HEK293T (cell line): ENCODE results near the gene BTBD9.

Experiments
- CTCF ChIA-PET: fragments of 350-600 bp; formaldehyde crosslinking; extraction: SDS; loops from one replicate; lab custom pipeline; 2021; ENCODE audit warnings: antibody characterized with exemption, inconsistent platforms; lab: Yijun Ruan, JAX
- POLR2A ChIA-PET: fragments of 350-600 bp; formaldehyde crosslinking; extraction: SDS; loops from one replicate; lab custom pipeline; 2020; ENCODE audit warnings: antibody characterized with exemption, inconsistent platforms; lab: Yijun Ruan, JAX
- DNase-seq: peaks from one replicate; pipeline ENCODE4 v3.0.0; 2012; ENCODE audit warnings: mixed read lengths; ENCODE audit errors: extremely low spot score
- ARNT ChIP-seq: fragments of 450-650 bp; IDR thresholded peaks from 2 replicates; pipeline ENCODE4 v1.6.1; 2017; ENCODE audit warnings: mild to moderate bottlenecking
- BHLHE40 ChIP-seq: fragments of 450-650 bp; IDR thresholded peaks from 2 replicates; pipeline ENCODE4 v1.6.1; 2016; ENCODE audit warnings: mild to moderate bottlenecking, moderate library complexity, borderline replicate concordance
- CTBP1 ChIP-seq: fragments of 450-650 bp; IDR thresholded peaks from 2 replicates; pipeline ENCODE4 v1.6.1; 2016; ENCODE audit warnings: borderline replicate concordance
- ELF4 ChIP-seq: fragments of 450-650 bp; IDR thresholded peaks from 2 replicates; pipeline ENCODE4 v1.6.1; 2017; ENCODE audit warnings: antibody characterized with exemption
- FOXA1 ChIP-seq: fragments of 450-650 bp; IDR thresholded peaks from 2 replicates; pipeline ENCODE4 v1.6.1; 2016; ENCODE audit warnings: mild to moderate bottlenecking
- FOXK2 ChIP-seq: fragments of 450-650 bp; IDR thresholded peaks from 2 replicates; pipeline ENCODE4 v1.6.1; 2016; ENCODE audit warnings: mild to moderate bottlenecking
- FOXM1 ChIP-seq: fragments of 450-650 bp; IDR thresholded peaks from 2 replicates; pipeline ENCODE4 v1.6.1; 2017; ENCODE audit warnings: mild to moderate bottlenecking, borderline replicate concordance
- HDGF ChIP-seq: fragments of 450-650 bp; IDR thresholded peaks from 2 replicates; pipeline ENCODE4 v1.6.1; 2017; ENCODE audit warnings: antibody characterized with exemption, borderline replicate concordance
- L3MBTL2 ChIP-seq: fragments of 450-650 bp; conservative IDR thresholded peaks from 2 replicates; pipeline ENCODE4 v1.6.1; 2016; ENCODE audit warnings: mild to moderate bottlenecking
- LEF1 ChIP-seq: fragments of 450-650 bp; IDR thresholded peaks from 2 replicates; pipeline ENCODE4 v1.6.1; 2017; ENCODE audit warnings: mild to moderate bottlenecking, borderline replicate concordance
- NFRKB ChIP-seq: fragments of 450-650 bp; IDR thresholded peaks from 2 replicates; pipeline ENCODE4 v1.6.1; 2016; ENCODE audit warnings: mild to moderate bottlenecking, moderate library complexity
- SP1 ChIP-seq: fragments of 450-650 bp; IDR thresholded peaks from 2 replicates; pipeline ENCODE4 v1.6.1; 2017
- SUZ12 ChIP-seq: fragments of 450-650 bp; IDR thresholded peaks from 2 replicates; pipeline ENCODE4 v1.6.1; 2016; ENCODE audit warnings: mild to moderate bottlenecking
- TARDBP ChIP-seq: fragments of 450-650 bp; IDR thresholded peaks from 2 replicates; pipeline ENCODE4 v1.6.1; 2016
- ZNF384 ChIP-seq: fragments of 450-650 bp; IDR thresholded peaks from 2 replicates; pipeline ENCODE4 v1.6.1; 2016
- TF ChIP-seq, protein P1 (sequence below): fragments of 450-650 bp; IDR thresholded peaks from 2 replicates; pipeline ENCODE4 v1.6.1; 2016

Gene BTBD9

DNA sequence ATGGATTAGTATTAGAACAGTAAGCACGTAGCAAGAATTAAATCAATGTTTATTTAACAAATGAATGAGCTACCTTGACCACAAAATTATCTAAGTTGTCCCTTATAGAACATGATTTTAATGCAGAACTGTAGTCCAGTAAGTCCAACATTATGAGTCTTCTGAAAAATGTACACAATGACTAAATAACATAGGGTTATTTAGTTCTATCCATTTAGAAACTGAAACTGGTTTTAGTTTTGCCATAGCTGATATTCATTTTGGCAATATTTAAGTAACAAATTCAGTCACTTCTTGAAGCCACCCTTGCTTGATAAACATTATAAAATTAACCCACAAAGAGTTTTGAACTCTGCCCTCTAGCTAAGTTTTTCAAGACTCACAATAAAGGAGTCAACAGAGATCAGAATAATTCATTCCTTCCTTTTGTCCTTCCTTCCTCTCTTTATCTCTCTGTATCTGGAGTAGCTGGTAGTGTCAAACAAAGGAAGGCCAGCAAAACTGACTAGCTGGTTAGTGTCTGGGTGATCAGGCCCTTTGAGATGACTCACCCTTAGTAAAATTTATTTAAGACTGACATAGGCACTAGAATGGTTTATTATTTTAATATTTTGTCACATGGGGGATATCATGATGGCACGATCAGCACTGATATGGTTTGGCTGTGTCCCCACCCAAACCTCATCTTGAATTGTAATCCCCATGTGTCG lies 115.1 kb downstream of the BTBD9 start:
- no peak for DNase-seq
- POLR2A ChIA-PET, result no interaction called here
- no peak for TF ChIP-seq SUZ12
- TF ChIP-seq ELF4, result no peak
- TF ChIP-seq FOXM1, result no peak
- TF ChIP-seq, protein P1, sequence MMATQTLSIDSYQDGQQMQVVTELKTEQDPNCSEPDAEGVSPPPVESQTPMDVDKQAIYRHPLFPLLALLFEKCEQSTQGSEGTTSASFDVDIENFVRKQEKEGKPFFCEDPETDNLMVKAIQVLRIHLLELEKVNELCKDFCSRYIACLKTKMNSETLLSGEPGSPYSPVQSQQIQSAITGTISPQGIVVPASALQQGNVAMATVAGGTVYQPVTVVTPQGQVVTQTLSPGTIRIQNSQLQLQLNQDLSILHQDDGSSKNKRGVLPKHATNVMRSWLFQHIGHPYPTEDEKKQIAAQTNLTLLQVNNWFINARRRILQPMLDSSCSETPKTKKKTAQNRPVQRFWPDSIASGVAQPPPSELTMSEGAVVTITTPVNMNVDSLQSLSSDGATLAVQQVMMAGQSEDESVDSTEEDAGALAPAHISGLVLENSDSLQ, result no peak
- no peak for TF ChIP-seq HDGF
- TF ChIP-seq FOXK2, result no peak
- CTCF ChIA-PET, result no interaction called here

DNA sequence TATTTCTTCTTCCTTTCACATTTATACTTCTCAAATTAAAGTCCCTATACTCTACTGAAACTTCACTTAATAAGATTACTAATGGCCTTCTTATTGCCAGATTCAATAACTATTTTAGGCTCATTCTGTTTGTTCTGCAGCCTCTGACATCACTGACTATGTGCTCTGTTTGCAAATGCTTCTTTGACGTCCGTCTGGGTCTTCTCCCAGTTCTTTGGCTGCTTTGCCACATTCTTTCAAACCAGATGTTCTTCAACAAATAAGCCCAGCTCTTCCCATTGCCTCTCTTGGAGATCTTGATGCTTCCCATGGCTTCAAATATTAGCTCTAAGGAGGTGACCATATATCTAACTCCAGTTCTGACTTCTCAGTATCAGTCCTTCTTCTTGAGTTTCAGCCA lies 117.4 kb downstream of the BTBD9 start:
- TF ChIP-seq FOXK2 (no peak), L3MBTL2 (no peak), SP1 (no peak), ELF4 (no peak), BHLHE40 (no peak), FOXM1 (no peak), ARNT (no peak), LEF1 (no peak), FOXA1 (no peak), NFRKB (no peak)
- POLR2A ChIA-PET, result interaction anchor here (0.7 kb wide), 1 partner anchor 208 kb away, joined by 3 read pairs; no protein-coding TSS in a partner anchor
- DNase-seq, result no peak
- CTCF ChIA-PET, result no interaction called here

DNA sequence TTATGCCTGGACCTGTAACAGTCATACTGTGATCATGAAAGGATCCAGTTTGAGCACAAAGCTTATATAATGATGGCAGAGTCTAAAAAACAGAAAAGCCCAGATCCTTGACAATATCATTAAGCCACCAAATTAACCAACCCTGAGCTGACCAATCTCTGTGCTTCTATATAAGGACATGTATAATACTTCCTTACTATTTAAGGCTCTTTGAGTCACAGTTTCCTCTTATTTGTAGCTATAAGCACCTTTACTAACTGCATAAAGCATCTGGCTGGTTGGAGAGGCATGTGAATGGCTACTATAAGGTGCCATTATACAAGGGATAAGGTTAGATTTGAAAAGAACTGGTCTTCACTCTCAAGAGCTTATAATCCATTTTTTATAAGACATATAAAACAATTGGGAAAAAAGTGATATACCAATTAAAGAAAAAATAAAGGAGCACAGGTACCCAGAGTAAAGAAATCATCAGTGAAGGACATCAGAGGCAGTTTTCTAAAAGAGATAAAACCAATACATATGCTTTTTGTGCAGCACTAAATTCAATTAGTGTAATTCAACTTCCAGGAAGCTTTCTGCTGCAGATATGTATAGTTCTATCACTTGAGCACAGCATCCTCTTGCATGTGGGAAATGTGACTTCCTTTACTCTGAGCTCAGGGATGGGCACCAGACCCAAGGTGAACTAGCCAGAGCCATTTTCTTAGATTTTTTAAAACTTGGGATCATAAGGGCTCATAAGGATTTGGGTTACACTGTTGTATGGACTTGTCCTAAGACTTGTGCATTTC lies 121.0 kb downstream of the BTBD9 start:
- no peak for DNase-seq
- TF ChIP-seq BHLHE40 (no peak), L3MBTL2 (no peak), SUZ12 (no peak), LEF1 (no peak), NFRKB (no peak), FOXA1 (no peak), ELF4 (no peak), TARDBP (no peak), FOXK2 (no peak), FOXM1 (no peak), ARNT (no peak), SP1 (no peak), HDGF (no peak), ZNF384 (no peak), CTBP1 (no peak)
- TF ChIP-seq, protein P1, result no peak
- ChIA-PET CTCF (interaction anchor here (0.5 kb wide), 1 partner anchor 95 kb away, joined by 4 read pairs; no protein-coding TSS in a partner anchor), POLR2A (no interaction called here)

DNA sequence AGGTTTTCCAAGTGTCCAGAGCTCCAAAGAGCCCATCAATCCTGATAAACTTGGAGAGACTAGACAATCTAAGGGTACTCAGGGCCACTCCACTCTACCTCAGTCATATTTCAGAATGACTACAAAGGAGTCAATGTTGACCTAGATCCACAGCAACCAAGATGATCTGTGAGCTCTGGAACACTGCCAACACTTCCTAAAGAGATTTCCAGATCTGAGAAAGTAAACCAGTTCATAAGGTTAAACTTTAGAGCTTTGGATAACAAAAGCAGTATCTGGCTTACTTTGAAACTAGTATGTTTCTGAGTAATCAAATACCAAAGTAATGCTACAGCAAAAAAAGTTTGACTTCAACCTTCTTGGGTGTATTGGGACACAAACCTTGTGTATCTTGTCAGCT lies 122.7 kb downstream of the BTBD9 start:
- POLR2A ChIA-PET, result no interaction called here
- TF ChIP-seq SP1, result no peak
- no peak for TF ChIP-seq ELF4
- CTCF ChIA-PET, result no interaction called here
- no peak for DNase-seq

DNA sequence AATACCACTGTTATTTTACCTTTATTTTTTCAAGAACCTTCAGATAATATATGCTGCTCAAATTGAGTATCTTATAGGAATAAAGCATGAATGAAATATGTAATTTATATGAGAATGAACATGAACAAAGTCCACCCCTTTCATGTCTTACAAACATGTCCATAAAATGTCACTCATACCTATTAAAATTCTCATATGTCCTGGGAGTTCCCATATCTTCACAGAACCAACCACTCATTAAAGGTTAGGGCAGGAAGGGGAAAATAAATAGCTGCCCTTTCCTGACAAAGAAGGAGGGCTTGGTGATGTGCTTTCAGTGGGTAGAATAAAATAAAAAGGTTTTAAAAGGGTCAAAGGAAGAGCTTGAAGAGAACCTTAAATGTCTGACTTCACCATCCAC lies 125.3 kb downstream of the BTBD9 start:
- POLR2A ChIA-PET, result no interaction called here
- TF ChIP-seq FOXK2 (no peak), SUZ12 (no peak), ELF4 (no peak), CTBP1 (no peak), ARNT (no peak), BHLHE40 (no peak), NFRKB (no peak), L3MBTL2 (no peak), LEF1 (no peak), TARDBP (no peak), FOXA1 (no peak), ZNF384 (no peak), SP1 (no peak)
- TF ChIP-seq, protein P1, result no peak
- CTCF ChIA-PET, result no interaction called here
- DNase-seq, result no peak

DNA sequence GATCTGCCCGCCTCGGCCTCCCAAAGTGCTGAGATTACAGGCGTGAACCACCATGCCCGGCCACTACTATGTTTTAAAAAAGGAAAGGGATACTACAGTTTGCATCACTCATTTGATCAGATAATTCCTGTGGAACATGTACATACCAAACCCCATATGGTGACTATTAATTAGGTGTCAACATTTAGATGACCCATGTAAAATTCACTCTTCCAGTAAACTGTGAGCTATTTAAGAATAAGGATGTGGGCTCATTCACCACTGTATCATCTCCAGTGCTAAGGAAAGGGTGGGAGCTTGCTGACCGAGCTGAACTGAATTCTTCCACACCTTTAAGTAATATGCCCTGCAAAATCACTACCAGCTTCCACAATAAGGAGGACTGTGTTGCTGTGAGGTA lies 127.5 kb downstream of the BTBD9 start:
- TF ChIP-seq BHLHE40, result no peak
- TF ChIP-seq FOXM1, result no peak
- TF ChIP-seq SUZ12, result no peak
- no peak for TF ChIP-seq NFRKB
- no peak for TF ChIP-seq L3MBTL2
- no peak for TF ChIP-seq FOXA1
- TF ChIP-seq, protein P1, result no peak
- TF ChIP-seq ARNT, result no peak
- TF ChIP-seq SP1, result no peak
- no peak for TF ChIP-seq ZNF384
- TF ChIP-seq CTBP1, result no peak
- no peak for TF ChIP-seq TARDBP
- no peak for TF ChIP-seq LEF1
- no peak for TF ChIP-seq ELF4
- TF ChIP-seq FOXK2, result no peak
- no peak for TF ChIP-seq HDGF
- ChIA-PET POLR2A (no interaction called here), CTCF (no interaction called here)
- no peak for DNase-seq
